Mesothelial cell of epicardium (in vitro differentiated cells): ENCODE data around the gene RNF19B. TPM values are rescaled to one million over a fixed set of nuclear protein-coding genes. Genes with fewer than 3 reads are reported as not detected.
"Not testable (repeated sequence)": the region's sequence is repeated elsewhere in the genome, so short reads cannot be mapped to it uniquely, and the experiment has no call there.

ENCODE experiments used
- DNase-seq, 2 experiments: peaks; one replicate each; pipeline ENCODE4 v3.0.0; 2021; ENCODE audit warnings: low spot score in 2 of 2; ENCODE audit not compliant: unreplicated experiment in 2 of 2
- H3K27ac Mint-ChIP-seq: 2 replicates; pipeline ENCODE4 v1.8.0; 2021; ENCODE audit warnings: mixed read lengths
- H3K27me3 Mint-ChIP-seq: 2 replicates; pipeline ENCODE4 v1.8.0; 2021; ENCODE audit warnings: low read depth, mixed read lengths
- H3K36me3 Mint-ChIP-seq: 2 replicates; pipeline ENCODE4 v1.8.0; 2021; ENCODE audit warnings: mixed read lengths
- H3K4me1 Mint-ChIP-seq: 2 replicates; pipeline ENCODE4 v1.8.0; 2021; ENCODE audit warnings: mixed read lengths
- H3K4me3 Mint-ChIP-seq: 2 replicates; pipeline ENCODE4 v1.8.0; 2021; ENCODE audit warnings: mild to moderate bottlenecking, moderate library complexity, mixed read lengths
- H3K9me3 Mint-ChIP-seq: 2 replicates; pipeline ENCODE4 v1.8.0; 2021; ENCODE audit warnings: mixed read lengths
- CTCF ChIP-seq: fragments of 200-600 bp; sonication (generic); IDR thresholded peaks from one replicate; pipeline ENCODE4 v1.5.0; 2021; ENCODE audit warnings: antibody characterized with exemption; ENCODE audit not compliant: unreplicated experiment
- total RNA-seq: library from RNA; stranded (reverse); gene quantifications from 3 replicates; pipeline ENCODE4 v1.2.1, GENCODE V29; 2021

Gene RNF19B
- total RNA-seq, 1 donor from 2014 or later = 15.5 TPM

- no peaks in the 10 kb centered on the region for H3K36me3 Mint-ChIP-seq
- H3K27ac Mint-ChIP-seq = no peak overlapping the region
- H3K4me3 Mint-ChIP-seq = no peak overlapping the region
- H3K4me1 Mint-ChIP-seq = peaks cover 3% of the 10 kb centered on the region
- H3K27me3 Mint-ChIP-seq = no peaks in the 10 kb centered on the region
- no peak for TF ChIP-seq CTCF
- H3K9me3 Mint-ChIP-seq = no peaks in the 10 kb centered on the region
- DNase-seq = no peak
These were observed 18.4 kb upstream of the RNF19B start for GRCh38 chr1:32983020-32983419.

GRCh38 chr1:32981003-32981901 is 16.6 kb upstream of the RNF19B start:
- Mint-ChIP-seq H3K27me3 (no peaks in the 10 kb centered on the region), H3K4me3 (no peak overlapping the region), H3K27ac (no peak overlapping the region), H3K4me1 (peaks cover 8% of the 10 kb centered on the region), H3K9me3 (no peaks in the 10 kb centered on the region), H3K36me3 (no peaks in the 10 kb centered on the region)
- no peak for DNase-seq
- TF ChIP-seq CTCF = no peak

- no peak overlapping the region for H3K4me3 Mint-ChIP-seq
These were observed 15.5 kb upstream of the RNF19B start for GRCh38 chr1:32980080-32980479.

GRCh38 chr1:32978854-32979253 is 14.2 kb upstream of the RNF19B start:
- peaks cover 2% of the 10 kb centered on the region for H3K36me3 Mint-ChIP-seq
- no peaks in the 10 kb centered on the region for H3K27me3 Mint-ChIP-seq
- no peaks in the 10 kb centered on the region for H3K9me3 Mint-ChIP-seq
- DNase-seq = no peak
- no peak for TF ChIP-seq CTCF
- H3K4me1 Mint-ChIP-seq = peaks cover 4% of the 10 kb centered on the region
- H3K27ac Mint-ChIP-seq = no peak overlapping the region
- H3K4me3 Mint-ChIP-seq = no peak overlapping the region

More at GRCh38 chr1:32980080-32980479, 15.5 kb upstream of the RNF19B start:
- Mint-ChIP-seq H3K4me1 (peaks cover 8% of the 10 kb centered on the region), H3K27me3 (no peaks in the 10 kb centered on the region), H3K27ac (no peak overlapping the region), H3K36me3 (peaks cover 2% of the 10 kb centered on the region), H3K9me3 (no peaks in the 10 kb centered on the region)
- DNase-seq = no peak
- no peak for TF ChIP-seq CTCF

GRCh38 chr1:32977546-32978087 is 13.0 kb upstream of the RNF19B start:
- no peaks in the 10 kb centered on the region for H3K9me3 Mint-ChIP-seq
- peaks cover 4% of the 10 kb centered on the region for H3K4me1 Mint-ChIP-seq
- no peak for TF ChIP-seq CTCF
- H3K4me3 Mint-ChIP-seq = no peak overlapping the region
- H3K27ac Mint-ChIP-seq = no peak overlapping the region
- DNase-seq = no peak
- H3K27me3 Mint-ChIP-seq = peaks cover 2% of the 10 kb centered on the region
- peaks cover 2% of the 10 kb centered on the region for H3K36me3 Mint-ChIP-seq

GRCh38 chr1:32975055-32975454 is 10.4 kb upstream of the RNF19B start:
- H3K9me3 Mint-ChIP-seq, H3K4me1 Mint-ChIP-seq, H3K27ac Mint-ChIP-seq, H3K4me3 Mint-ChIP-seq, H3K36me3 Mint-ChIP-seq, DNase-seq: not testable (repeated sequence)
- H3K27me3 Mint-ChIP-seq = peaks cover 21% of the 10 kb centered on the region

GRCh38 chr1:32973458-32973857 is 8.8 kb upstream of the RNF19B start:
- not testable (repeated sequence) for H3K4me3 Mint-ChIP-seq
- peaks cover 24% of the 10 kb centered on the region for H3K27me3 Mint-ChIP-seq

More at GRCh38 chr1:32973458-32973857, 8.8 kb upstream of the RNF19B start:
- peaks cover 13% of the 10 kb centered on the region for H3K4me1 Mint-ChIP-seq
- H3K36me3 Mint-ChIP-seq, DNase-seq, H3K9me3 Mint-ChIP-seq, H3K27ac Mint-ChIP-seq: not testable (repeated sequence)
